GM13976 (cell line): ENCODE results near the gene KCNQ1.

Experiments
- DNase-seq: peaks from one replicate; pipeline ENCODE4 v3.0.0; 2012; ENCODE audit warnings: low spot score
- CTCF ChIP-seq: IDR thresholded peaks from 2 replicates; pipeline ENCODE4 v1.5.1; 2012; ENCODE audit warnings: borderline replicate concordance, mild to moderate bottlenecking; ENCODE audit not compliant: insufficient read depth; ENCODE audit errors: extremely low read depth, missing control alignments, control extremely low read depth
- in situ Hi-C: fragments of 300-500 bp; cut with MboI; formaldehyde crosslinking; loops from one replicate; pipeline ENCODE4 v1.12.0; 2022; ENCODE audit warnings: low sequenced_read_pairs, mixed read lengths, inconsistent platforms; ENCODE audit not compliant: unreplicated experiment

KCNQ1 gene

GRCh38 chr11:2863276-2863618, 418.4 kb downstream of the KCNQ1 start:
- DNase-seq, result no peak
- in situ Hi-C loops, result no loop called here
- no peak for TF ChIP-seq CTCF

GRCh38 chr11:2864901-2865300, 420.1 kb downstream of the KCNQ1 start:
- no peak for TF ChIP-seq CTCF
- in situ Hi-C loops, result no loop called here

GRCh38 chr11:2865922-2866577, 421.2 kb downstream of the KCNQ1 start:
- in situ Hi-C loops, result no loop called here
- DNase-seq, result no peak
- no peak for TF ChIP-seq CTCF

More at GRCh38 chr11:2864901-2865300, 420.1 kb downstream of the KCNQ1 start:
- DNase-seq, result no peak

GRCh38 chr11:2867142-2867541, 422.3 kb downstream of the KCNQ1 start:
- no peak for TF ChIP-seq CTCF
- no peak for DNase-seq
- in situ Hi-C loops, result no loop called here

- in situ Hi-C loops, result no loop called here
- no peak for DNase-seq
- TF ChIP-seq CTCF, result no peak
Measured at GRCh38 chr11:2867722-2868505, 423.1 kb downstream of the KCNQ1 start.

- in situ Hi-C loops, result no loop called here
- no peak for DNase-seq
Measured at GRCh38 chr11:2868506-2869133, 423.8 kb downstream of the KCNQ1 start.

More at GRCh38 chr11:2868506-2869133, 423.8 kb downstream of the KCNQ1 start:
- TF ChIP-seq CTCF, result no peak
